Gastroesophageal sphincter (tissue), 3 donors: ENCODE results near the gene ALDOC.
"Not testable (repeated sequence)": the region's sequence is repeated elsewhere in the genome, so short reads cannot be mapped to it uniquely, and the experiment has no call there.

Source experiments
- CTCF ChIP-seq, 4 experiments: fragments of 200-600 bp in 2 of 4; fragments of 450-650 bp in 2 of 4; sonication (generic) in 1 of 4; IDR thresholded peaks; one replicate each; pipeline ENCODE4 v1.5.1; 2017 to 2019; ENCODE audit warnings: antibody characterized with exemption in 4 of 4, mild to moderate bottlenecking in 2 of 4, moderate library complexity in 2 of 4
- POLR2A ChIP-seq, 2 donors: fragments of 450-650 bp; IDR thresholded peaks; one replicate each; pipeline ENCODE4 v1.6.1; 2017; ENCODE audit warnings: antibody characterized with exemption in 2 of 2, mild to moderate bottlenecking in 2 of 2, moderate library complexity in 1 of 2
- POLR2AphosphoS5 ChIP-seq: sonication (generic); formaldehyde crosslinking; IDR thresholded peaks from one replicate; pipeline ENCODE4 v1.6.1; 2017; ENCODE audit warnings: antibody characterized with exemption

DNA sequence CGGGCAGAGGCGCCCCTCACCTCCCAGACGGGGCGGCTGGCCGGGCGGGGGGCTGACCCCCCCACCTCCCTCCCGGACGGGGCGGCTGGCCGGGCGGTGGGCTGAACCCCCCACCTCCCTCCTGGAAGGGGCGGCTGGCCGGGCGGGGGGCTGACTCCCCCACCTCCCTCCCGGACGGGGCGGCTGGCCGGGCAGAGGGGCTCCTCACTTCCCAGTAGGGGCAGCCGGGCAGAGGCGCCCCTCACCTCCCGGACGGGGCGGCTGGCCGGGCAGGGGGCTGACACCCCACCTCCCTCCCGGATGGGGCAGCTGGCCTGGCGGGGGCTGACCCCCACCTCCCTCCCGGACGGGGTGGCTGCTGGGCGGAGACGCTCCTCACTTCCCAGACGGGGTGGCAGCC is 27.3 kb upstream of the ALDOC start:
- TF ChIP-seq CTCF (IDR thresholded peaks at IDR 0.05); POLR2A (IDR thresholded peaks at IDR 0.05); POLR2AphosphoS5: not testable (repeated sequence)
